SIG-M5 (cell line): ENCODE measurements around the gene ARRDC3.
"Not testable (repeated sequence)": the region's sequence is repeated elsewhere in the genome, so short reads cannot be mapped to it uniquely, and the experiment has no call there.

Source experiments
- DNase-seq: peaks from one replicate; lab custom pipeline; 2025; lab: John Stamatoyannopoulos, UW

ARRDC3 gene

GRCh38 chr5:91383027-91383955 is at the start of gene ARRDC3:
Gene ARRDC3 (minus strand): TSS chr5:91383317. CDS start chr5:91383092, 225 bp downstream.
- peak; percentile 85 for DNase-seq

GRCh38 chr5:91430949-91431348 is 47.8 kb upstream of the ARRDC3 start:
- no peak for DNase-seq

- no peak for DNase-seq
Measured at GRCh38 chr5:91424638-91425436, 41.7 kb upstream of the ARRDC3 start.

- DNase-seq = no peak
Measured at GRCh38 chr5:91423871-91424270, 40.8 kb upstream of the ARRDC3 start.

GRCh38 chr5:91420879-91421278 is 37.8 kb upstream of the ARRDC3 start:
- no peak for DNase-seq

- DNase-seq = peak; percentile 4
Measured at GRCh38 chr5:91419571-91420537, 36.7 kb upstream of the ARRDC3 start.

- DNase-seq = no peak
Measured at GRCh38 chr5:91419136-91419535, 36.0 kb upstream of the ARRDC3 start.

- no peak for DNase-seq
Measured at GRCh38 chr5:91418158-91418557, 35.0 kb upstream of the ARRDC3 start.

GRCh38 chr5:91417219-91417618 is 34.1 kb upstream of the ARRDC3 start:
- DNase-seq = no peak

- no peak for DNase-seq
Measured at GRCh38 chr5:91416491-91416890, 33.4 kb upstream of the ARRDC3 start.

GRCh38 chr5:91409304-91409703 is 26.2 kb upstream of the ARRDC3 start:
- no peak for DNase-seq

GRCh38 chr5:91408710-91409109 is 25.6 kb upstream of the ARRDC3 start:
- no peak for DNase-seq

- DNase-seq = no peak
Measured at GRCh38 chr5:91407204-91407603, 24.1 kb upstream of the ARRDC3 start.

GRCh38 chr5:91403438-91403837 is 20.3 kb upstream of the ARRDC3 start:
- no peak for DNase-seq

- DNase-seq = no peak
Measured at GRCh38 chr5:91401175-91401574, 18.1 kb upstream of the ARRDC3 start.

GRCh38 chr5:91397791-91398190 is 14.7 kb upstream of the ARRDC3 start:
- DNase-seq = no peak

GRCh38 chr5:91390268-91390667 is 7.2 kb upstream of the ARRDC3 start:
- no peak for DNase-seq

- DNase-seq = not testable (repeated sequence)
Measured at GRCh38 chr5:91389555-91389954, 6.4 kb upstream of the ARRDC3 start.

GRCh38 chr5:91388362-91388761 is 5.2 kb upstream of the ARRDC3 start:
- DNase-seq = no peak

- DNase-seq = no peak
Measured at GRCh38 chr5:91386120-91386519, 3.0 kb upstream of the ARRDC3 start.

- DNase-seq = not testable (repeated sequence)
Measured at GRCh38 chr5:91385596-91385995, 2.5 kb upstream of the ARRDC3 start.
